ENCODE data around the gene CPZ. TPM values are rescaled to one million over a fixed set of nuclear protein-coding genes. Genes with fewer than 3 reads are reported as not detected.
A peak's percentile ranks its signal among the peaks of the same experiment; 100 is the strongest.

The CPZ gene
- total RNA-seq, 1 experiment from 2014 or later: 37.3 TPM

DNA sequence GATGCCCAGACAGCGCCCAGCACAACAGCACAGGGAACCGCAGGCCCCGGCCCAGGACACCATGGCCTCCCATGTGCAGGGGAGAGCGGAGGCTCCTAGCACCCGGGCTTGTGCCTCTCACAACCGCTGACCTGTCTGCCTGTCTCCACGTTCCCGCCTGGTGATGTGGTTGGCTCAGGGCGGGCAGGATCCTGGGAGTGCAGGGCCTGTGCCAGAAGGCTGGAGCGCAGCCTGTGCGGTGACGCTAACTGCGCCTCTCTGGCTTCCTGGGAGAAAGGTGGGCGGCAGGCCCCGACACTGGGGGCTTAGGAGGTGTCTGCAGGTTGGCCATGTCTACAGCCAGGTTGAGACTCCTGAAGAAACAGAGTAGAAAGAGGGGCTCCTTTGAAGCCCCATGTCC is 48.7 kb downstream of the CPZ start:
- H3K9ac ChIP-seq (ENCODE audit: extremely low read depth, insufficient read length, low read length): no peak overlapping the region
- no CpG with 5 or more reads among the region's 15 CpGs for WGBS (ENCODE audit: extremely low coverage, insufficient read length, low lambda C conversion rate)
- peaks cover 0 to 3% of the 10 kb centered on the region in 2 experiments; a peak in 1 of 4 replicates for H3K4me1 Mint-ChIP-seq

More for the DNA sequence above, 48.7 kb downstream of the CPZ start:
- peaks cover 23% of the 10 kb centered on the region for H3K27me3 Mint-ChIP-seq (ENCODE audit: low read depth)
- Histone ChIP-seq H3T11ph (ENCODE audit: low read length) (no peak overlapping the region), H3K79me1 (ENCODE audit: insufficient read depth, low read depth, low read length, poor library complexity, severe bottlenecking) (no peaks in the 10 kb centered on the region), H3K56ac (ENCODE audit: insufficient read length, low read depth, low read length) (no peak overlapping the region), H2BK15ac (ENCODE audit: low read depth, low read length) (no peak overlapping the region), H3K79me2 (ENCODE audit: insufficient read depth, low read length) (no peaks in the 10 kb centered on the region), H4K20me1 (ENCODE audit: control insufficient read depth, insufficient read depth, insufficient read length) (no peaks in the 10 kb centered on the region), H3K9me3 (ENCODE audit: control insufficient read depth, low read depth, low read length) (no peaks in the 10 kb centered on the region), H3K27me3 (ENCODE audit: insufficient read depth, low read length) (no peaks in the 10 kb centered on the region), H4K91ac (ENCODE audit: insufficient read length, low read depth, low read length) (no peak overlapping the region), H3K4ac (ENCODE audit: low read depth, low read length) (no peak overlapping the region), H2BK5ac (ENCODE audit: insufficient read length, low read length) (no peak overlapping the region), H3K27ac (ENCODE audit: insufficient read length, low read depth, low read length) (no peak overlapping the region), H2AFZ (ENCODE audit: low read length) (no peak overlapping the region), H3K23me2 (ENCODE audit: insufficient read length, low read depth, low read length, poor library complexity, severe bottlenecking) (peaks cover 2% of the 10 kb centered on the region), H3K4me2 (ENCODE audit: insufficient read depth, insufficient read length, low read length) (no peak overlapping the region), H2BK12ac (ENCODE audit: insufficient read length, low read depth, low read length) (no peak overlapping the region), H2AK5ac (ENCODE audit: insufficient read length, low read length) (no peak overlapping the region), H2BK120ac (ENCODE audit: low read depth, low read length, poor library complexity, severe bottlenecking) (no peak overlapping the region), H3K18ac (ENCODE audit: insufficient read length, low read depth, low read length) (peak overlapping the region; percentile 47), H2BK20ac (ENCODE audit: low read depth, low read length, poor library complexity, severe bottlenecking) (no peak overlapping the region), H3K23ac (ENCODE audit: insufficient read length, low read depth, low read length) (no peak overlapping the region), H4K8ac (replicated peaks; ENCODE audit: insufficient read length, low read depth, low read length) (no peak overlapping the region), H3K14ac (ENCODE audit: insufficient read depth, low read length) (no peak overlapping the region), H4K5ac (ENCODE audit: insufficient read length, low read depth, low read length) (no peak overlapping the region), H3K4me1 (ENCODE audit: insufficient read depth, low read length) (no peaks in the 10 kb centered on the region)
- no peaks in the 10 kb centered on the region for H3K9me3 Mint-ChIP-seq
- H3K4me3 Mint-ChIP-seq: no peak overlapping the region
- DNase-seq: no peak
- TF ChIP-seq CTCF (conservative IDR thresholded peaks at IDR 0.05): no peak
- H3K36me3 Mint-ChIP-seq (ENCODE audit: insufficient read depth in 1 of 3, low read depth in 3 of 3): no peaks in the 10 kb centered on the region; a peak in 2 of 7 replicates
- H3K27ac Mint-ChIP-seq: no peak overlapping the region
